Testis (tissue), 2 donors: ENCODE measurements around the gene PLPPR3.

Experiments
- POLR2A ChIP-seq: fragments of 450-650 bp; IDR thresholded peaks from one replicate; pipeline ENCODE4 v1.6.1; 2017; ENCODE audit warnings: antibody characterized with exemption, mild to moderate bottlenecking, moderate library complexity
- TF ChIP-seq, protein P1 (sequence below), 3 experiments: fragments of 450-650 bp in 2 of 3; fragments of 200-600 bp in 1 of 3; sonication (generic) in 1 of 3; IDR thresholded peaks; one replicate each; pipeline ENCODE4 v1.5.1; 2016 to 2019; ENCODE audit warnings: antibody characterized with exemption in 3 of 3, mild to moderate bottlenecking in 2 of 3, moderate library complexity in 1 of 3

DNA sequence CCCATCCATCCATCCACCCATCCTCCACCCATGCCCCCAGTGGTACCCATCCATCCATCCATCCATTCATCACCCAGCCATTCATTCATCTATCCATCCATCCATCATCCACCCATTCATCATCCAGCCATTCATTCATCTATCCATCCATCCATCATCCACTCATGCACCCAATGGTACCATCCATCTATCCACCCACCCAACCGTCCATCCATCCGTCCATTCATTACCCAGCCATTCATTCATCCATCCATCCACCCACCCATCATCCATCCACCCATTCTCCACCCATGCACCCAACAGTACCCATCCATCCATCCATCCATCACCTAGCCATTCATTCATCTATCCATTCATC, 5.3 kb downstream of the PLPPR3 start:
- TF ChIP-seq, protein P1, sequence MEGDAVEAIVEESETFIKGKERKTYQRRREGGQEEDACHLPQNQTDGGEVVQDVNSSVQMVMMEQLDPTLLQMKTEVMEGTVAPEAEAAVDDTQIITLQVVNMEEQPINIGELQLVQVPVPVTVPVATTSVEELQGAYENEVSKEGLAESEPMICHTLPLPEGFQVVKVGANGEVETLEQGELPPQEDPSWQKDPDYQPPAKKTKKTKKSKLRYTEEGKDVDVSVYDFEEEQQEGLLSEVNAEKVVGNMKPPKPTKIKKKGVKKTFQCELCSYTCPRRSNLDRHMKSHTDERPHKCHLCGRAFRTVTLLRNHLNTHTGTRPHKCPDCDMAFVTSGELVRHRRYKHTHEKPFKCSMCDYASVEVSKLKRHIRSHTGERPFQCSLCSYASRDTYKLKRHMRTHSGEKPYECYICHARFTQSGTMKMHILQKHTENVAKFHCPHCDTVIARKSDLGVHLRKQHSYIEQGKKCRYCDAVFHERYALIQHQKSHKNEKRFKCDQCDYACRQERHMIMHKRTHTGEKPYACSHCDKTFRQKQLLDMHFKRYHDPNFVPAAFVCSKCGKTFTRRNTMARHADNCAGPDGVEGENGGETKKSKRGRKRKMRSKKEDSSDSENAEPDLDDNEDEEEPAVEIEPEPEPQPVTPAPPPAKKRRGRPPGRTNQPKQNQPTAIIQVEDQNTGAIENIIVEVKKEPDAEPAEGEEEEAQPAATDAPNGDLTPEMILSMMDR (IDR thresholded peaks at IDR 0.05) = no peak
- no peak for TF ChIP-seq POLR2A
